Measurements from ENCODE around the gene PTPRU.

DNA sequence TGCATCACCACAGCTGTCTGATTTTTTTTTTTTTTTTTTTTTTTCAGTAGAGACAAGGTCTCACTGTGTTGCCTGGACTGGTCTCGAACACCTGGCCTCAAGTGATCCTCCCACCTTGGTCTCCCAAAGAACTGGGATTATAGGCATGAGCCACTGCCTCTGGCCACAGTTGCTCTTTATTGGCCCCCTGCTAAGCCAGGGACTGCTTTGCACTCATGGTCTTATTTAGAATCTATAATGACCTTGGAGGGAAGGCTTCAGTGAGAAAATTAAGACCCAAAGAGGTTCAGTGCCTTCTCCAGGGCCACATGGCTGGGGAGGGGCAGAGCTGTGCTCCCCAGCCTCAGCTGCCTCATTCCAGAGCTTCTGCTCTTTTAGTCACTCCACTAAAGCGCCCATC is 84.9 kb downstream of the PTPRU start:
- TF ChIP-seq, protein P1, sequence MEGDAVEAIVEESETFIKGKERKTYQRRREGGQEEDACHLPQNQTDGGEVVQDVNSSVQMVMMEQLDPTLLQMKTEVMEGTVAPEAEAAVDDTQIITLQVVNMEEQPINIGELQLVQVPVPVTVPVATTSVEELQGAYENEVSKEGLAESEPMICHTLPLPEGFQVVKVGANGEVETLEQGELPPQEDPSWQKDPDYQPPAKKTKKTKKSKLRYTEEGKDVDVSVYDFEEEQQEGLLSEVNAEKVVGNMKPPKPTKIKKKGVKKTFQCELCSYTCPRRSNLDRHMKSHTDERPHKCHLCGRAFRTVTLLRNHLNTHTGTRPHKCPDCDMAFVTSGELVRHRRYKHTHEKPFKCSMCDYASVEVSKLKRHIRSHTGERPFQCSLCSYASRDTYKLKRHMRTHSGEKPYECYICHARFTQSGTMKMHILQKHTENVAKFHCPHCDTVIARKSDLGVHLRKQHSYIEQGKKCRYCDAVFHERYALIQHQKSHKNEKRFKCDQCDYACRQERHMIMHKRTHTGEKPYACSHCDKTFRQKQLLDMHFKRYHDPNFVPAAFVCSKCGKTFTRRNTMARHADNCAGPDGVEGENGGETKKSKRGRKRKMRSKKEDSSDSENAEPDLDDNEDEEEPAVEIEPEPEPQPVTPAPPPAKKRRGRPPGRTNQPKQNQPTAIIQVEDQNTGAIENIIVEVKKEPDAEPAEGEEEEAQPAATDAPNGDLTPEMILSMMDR (IDR thresholded peaks at IDR 0.05 in 4 of 5, conservative IDR thresholded peaks at IDR 0.05 in 1 of 5), result no peak
- TF ChIP-seq POLR2A (IDR thresholded peaks at IDR 0.05), result no peak

Measured in gastrocnemius medialis (tissue), 4 donors.